HG02610 (cell line): ENCODE data around the gene FARSA.
"Not testable (repeated sequence)": the region's sequence is repeated elsewhere in the genome, so short reads cannot be mapped to it uniquely, and the experiment has no call there.

Experiments
- ATAC-seq: cut with Tn5 transposase; IDR thresholded peaks from one replicate; pipeline ENCODE4 v1.9.1; 2021; ENCODE audit warnings: mild to moderate bottlenecking, moderate library complexity; ENCODE audit not compliant: unreplicated experiment

FARSA gene

DNA sequence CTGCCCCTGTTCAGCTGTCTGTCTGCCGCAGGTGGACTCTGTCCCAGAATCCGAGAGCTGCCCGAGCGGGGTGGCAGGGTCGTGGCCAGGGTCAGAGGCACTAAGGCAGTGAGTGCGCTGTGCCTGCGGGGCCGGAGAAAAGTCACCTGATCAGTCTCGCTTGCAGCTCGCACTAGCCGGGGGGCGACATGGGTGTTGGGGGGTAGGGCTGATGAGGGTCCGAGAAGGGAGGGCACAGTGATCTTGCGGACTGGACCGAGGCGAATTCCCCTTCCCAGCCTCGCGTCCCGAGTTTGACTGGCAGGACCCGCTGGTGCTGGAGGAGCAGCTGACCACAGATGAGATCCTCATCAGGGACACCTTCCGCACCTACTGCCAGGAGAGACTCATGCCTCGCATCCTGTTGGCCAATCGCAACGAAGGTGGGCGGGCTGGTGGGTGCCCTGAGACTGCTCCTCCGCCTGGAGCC is 41.9 kb downstream of the FARSA start:
- ATAC-seq = no peak

DNA sequence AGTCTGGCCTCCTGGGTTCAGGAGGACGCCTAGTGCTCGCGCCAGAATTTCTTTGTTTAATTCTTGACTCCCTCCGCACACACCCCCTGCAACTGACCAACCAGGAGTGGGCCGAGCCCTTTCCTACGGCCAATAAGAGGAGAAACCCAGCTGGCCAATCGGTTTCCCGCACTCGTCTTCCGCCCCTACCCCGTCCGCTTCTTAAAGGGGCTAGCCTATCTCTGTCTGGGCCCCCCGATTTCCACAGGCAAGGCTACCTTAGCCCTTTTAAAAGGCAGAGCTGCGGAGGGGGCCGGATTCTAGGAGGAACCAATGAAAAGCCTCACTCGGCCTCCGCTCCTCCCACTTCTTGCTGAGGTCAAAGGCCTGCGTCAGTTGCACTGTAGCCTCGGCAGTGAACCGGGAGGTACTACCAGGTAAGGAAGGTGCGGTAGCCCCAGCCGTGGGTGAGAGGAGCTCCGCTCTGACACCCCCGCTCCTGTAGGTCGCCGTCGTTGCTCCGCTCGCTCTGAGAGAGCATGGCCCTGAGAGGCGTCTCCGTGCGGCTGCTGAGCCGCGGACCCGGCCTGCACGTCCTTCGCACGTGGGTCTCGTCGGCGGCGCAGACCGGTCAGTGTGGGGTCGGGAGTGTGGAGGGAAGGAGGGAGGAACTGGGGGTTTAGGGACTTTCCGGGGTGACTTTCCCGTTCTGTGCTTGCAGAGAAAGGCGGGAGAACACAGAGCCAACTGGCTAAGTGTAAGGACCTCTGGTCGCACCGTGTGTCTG is 42.5 kb downstream of the FARSA start, which contains the start of gene GCDH:
Gene GCDH, plus strand, starts transcription at position 374 of the 766 bp plus-strand sequence. Its CDS starts 145 bp downstream, at position 519.
- ATAC-seq = peak; percentile 92

DNA sequence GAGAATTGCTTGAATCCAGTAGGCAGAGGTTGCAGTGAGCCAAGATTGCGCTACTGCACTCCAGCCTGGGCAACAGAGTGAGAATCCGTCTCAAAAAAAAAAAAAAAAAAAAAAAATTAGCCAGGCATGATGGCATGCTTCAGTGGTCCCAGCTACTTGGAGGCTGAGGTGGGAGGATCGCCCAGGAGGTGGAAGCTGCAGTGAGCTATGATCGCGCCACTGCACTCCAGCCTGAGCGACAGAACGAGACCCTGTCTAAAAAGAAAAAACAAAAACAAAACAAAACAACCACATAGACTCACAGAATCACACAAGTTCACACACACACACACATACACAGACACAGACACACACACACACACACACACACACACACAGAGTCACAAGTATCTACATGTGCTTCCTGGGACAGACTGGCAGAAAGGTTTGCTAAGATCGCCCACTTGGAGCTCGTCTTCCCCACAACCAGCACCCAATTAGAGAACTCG is 43.2 kb downstream of the FARSA start:
- not testable (repeated sequence) for ATAC-seq

GRCh38 chr19:12888006-12888603 is 45.4 kb downstream of the FARSA start:
- ATAC-seq = no peak

DNA sequence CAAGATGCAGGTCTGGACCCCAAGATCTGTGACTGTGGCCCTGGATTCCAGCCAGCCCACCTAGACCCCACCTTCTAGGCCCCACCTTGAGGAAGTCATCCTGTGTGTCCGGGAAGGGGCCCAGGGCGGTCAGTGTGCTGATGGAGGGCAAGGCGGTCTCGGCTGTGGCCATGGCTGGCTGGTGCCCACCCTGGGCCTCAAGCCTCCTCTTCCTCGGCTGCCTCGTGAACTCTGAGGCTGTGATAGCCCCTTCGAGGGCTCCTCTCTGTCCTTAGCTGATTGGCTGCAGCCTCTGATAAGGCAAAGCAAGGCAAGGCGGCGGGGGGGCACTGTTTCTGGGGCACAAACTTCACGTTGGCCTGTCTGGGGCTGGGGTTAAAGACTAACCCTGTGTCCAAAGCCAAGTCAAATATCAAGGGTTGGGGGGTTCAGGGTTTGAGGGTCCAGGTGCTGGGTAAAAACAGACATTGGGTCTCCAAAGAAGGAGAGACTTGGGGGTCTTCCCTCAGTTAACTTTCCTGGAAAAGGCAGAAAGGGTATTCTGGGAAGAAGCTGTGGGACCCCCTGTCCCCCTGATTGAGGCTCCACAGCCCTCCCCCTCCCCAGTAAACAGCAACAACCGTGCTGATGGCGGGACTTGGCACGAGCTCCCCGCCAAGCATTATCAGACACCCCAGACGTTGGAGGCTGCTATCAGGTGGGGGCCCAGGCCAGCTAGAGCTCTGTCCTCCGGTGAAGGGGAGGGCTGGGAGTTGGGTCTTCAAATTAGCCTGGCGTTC is 46.4 kb downstream of the FARSA start, which contains the start of gene KLF1:
Gene KLF1, minus strand, starts transcription at position 233 of the 779 bp plus-strand sequence. Its CDS starts 61 bp downstream, at position 172.
- no peak for ATAC-seq

DNA sequence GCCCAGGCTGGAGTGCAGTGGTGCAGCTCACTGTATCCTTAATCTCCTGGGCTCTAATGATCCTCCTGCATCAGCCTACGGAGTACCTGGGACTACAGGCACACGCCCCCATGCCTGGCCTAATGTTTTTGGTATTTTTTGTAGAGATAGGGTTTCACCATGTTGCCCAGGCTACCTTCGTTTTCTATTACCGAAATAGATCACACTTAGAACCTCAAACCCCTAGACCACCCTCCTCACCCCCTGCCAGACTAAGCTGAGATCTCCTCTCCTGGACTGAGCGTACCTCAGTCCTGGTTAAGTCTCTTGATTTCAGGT is 46.9 kb downstream of the FARSA start:
- no peak for ATAC-seq

- ATAC-seq = no peak
Observed at GRCh38 chr19:12885749-12886650, 47.5 kb downstream of the FARSA start.

DNA sequence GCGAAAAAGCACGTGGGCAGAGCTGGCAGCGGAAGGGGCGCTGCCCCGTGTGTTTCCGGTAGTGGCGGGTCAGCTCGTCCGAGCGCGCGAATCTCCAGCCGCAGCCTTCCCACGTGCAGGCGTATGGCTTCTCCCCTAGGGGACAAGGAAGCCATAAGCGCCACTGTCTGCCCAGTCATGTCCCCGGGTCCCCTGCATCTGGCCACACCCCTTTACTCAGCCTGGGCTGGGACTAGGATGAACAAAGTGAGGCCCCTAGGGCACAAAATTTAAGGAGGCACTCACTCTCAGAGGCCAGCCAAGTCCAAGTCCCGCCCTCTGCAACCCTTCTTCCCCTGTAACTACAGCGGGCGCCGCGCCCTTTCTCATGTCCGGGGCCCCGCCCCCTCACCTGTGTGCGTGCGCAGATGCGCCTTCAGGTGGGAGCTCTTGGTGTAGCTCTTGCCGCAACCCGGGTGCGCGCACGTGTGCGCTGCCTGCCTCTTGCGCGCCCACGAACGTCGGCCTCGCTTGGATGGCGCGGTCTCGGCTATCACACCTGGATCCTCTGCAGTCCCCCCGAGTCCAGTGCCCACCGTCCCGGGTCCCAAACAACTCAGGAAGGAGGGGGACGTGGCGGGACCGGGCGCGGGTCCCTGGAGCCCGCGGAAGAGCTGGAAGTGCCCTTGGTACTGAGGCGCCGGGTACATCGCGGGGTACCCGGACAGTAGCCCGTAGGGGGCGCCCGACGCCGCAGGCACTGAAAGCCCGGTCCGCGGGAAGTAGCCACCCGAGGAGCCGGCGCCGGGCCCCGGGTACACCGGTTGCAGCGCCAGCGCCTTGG is 48.4 kb downstream of the FARSA start:
- no peak for ATAC-seq

GRCh38 chr19:12884627-12884925 is 48.9 kb downstream of the FARSA start:
- no peak for ATAC-seq

- ATAC-seq = no peak
Observed at GRCh38 chr19:12884202-12884601, 49.3 kb downstream of the FARSA start.

DNA sequence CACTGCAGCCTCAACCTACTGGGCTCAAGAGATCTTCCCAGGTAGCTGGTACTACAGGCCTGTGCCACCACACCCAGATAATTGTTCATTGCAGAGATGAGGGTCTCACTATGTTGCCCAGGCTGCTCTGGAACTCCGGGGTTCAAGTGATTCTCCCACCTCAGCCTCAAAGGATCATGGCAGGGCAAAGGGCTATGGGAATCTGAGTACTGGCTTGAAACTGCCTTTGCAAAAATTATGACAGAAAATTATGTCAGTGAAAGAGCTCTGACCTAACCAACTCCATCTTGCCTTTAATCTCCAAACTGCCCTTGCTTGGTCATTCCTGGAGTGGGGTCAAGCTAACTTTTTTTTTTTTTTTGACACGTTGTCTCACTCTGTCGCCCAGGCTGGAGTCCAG is 50.9 kb downstream of the FARSA start:
- no peak for ATAC-seq

- peak; percentile 79 for ATAC-seq
Observed at GRCh38 chr19:12881172-12881808, 52.2 kb downstream of the FARSA start, which contains the start of gene DNASE2. DNASE2 (minus strand) TSS chr19:12881449; CDS start chr19:12881375, 74 bp downstream.

DNA sequence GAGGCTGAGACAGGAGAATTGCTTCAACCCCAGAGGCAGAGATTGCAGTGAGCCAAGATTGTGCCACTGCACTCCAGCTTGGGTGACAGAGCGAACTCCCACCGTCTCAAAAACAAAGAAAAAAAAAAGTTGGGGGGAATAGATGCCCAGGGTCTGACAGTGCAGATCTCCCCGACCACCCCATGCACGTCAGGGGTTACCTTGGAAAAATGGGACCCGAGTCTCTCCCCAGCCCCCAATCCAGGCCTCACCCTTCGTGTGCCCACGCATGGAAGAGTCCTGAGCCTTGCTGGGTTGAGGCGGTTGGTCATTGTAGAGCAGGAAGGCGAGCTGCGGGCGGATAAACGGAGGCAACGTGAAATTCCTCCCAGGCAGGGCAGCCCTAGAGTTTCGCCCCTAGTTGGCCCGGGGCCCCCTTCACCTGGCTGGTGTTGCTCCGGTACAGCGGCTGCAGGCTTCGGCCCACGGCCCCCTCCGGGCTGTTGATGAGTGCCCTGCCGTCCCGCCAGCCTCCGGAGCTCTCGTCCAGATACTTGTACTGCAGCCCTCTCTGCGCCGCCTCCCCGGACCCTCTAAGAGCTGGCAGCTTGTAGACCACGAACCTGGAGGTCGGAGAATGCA is 52.9 kb downstream of the FARSA start:
- ATAC-seq = no peak

DNA sequence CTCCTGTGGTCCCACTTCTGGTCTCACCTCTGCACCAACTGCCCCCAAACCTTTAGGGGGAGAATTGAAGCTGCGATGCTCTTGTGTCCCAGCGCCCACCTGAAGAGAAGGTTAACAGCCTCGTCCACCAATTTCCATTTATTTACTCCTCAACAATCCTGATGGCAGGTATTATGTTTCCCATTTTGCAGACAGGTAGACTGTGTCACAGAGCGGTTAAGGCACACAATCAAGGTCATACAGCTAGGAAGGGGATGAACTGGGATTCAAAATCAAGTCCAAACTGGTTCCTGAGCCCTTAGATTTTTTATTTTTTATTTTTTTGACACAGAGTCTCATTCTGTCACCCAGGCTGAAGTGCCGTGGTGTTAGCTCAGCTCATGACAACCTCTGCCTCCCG is 58.4 kb downstream of the FARSA start:
- no peak for ATAC-seq

- ATAC-seq = no peak
Observed at GRCh38 chr19:12873891-12874745, 59.4 kb downstream of the FARSA start.

- no peak for ATAC-seq
Observed at GRCh38 chr19:12872941-12873890, 60.3 kb downstream of the FARSA start.
